Panc1 (cell line): Measurements from ENCODE around the gene UBL4B.

Experiments used
- SIN3A ChIP-seq: IDR thresholded peaks from 2 replicates; pipeline ENCODE4 v1.6.1; 2012; ENCODE audit warnings: low read depth, mild to moderate bottlenecking, low read length, moderate library complexity, borderline replicate concordance; ENCODE audit not compliant: insufficient read depth
- TF ChIP-seq, protein P1 (sequence below): fragments of 450-650 bp; IDR thresholded peaks from 2 replicates; pipeline ENCODE4 v1.5.1; 2017; ENCODE audit warnings: mild to moderate bottlenecking

- TF ChIP-seq, protein P1, sequence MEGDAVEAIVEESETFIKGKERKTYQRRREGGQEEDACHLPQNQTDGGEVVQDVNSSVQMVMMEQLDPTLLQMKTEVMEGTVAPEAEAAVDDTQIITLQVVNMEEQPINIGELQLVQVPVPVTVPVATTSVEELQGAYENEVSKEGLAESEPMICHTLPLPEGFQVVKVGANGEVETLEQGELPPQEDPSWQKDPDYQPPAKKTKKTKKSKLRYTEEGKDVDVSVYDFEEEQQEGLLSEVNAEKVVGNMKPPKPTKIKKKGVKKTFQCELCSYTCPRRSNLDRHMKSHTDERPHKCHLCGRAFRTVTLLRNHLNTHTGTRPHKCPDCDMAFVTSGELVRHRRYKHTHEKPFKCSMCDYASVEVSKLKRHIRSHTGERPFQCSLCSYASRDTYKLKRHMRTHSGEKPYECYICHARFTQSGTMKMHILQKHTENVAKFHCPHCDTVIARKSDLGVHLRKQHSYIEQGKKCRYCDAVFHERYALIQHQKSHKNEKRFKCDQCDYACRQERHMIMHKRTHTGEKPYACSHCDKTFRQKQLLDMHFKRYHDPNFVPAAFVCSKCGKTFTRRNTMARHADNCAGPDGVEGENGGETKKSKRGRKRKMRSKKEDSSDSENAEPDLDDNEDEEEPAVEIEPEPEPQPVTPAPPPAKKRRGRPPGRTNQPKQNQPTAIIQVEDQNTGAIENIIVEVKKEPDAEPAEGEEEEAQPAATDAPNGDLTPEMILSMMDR: no peak
- TF ChIP-seq SIN3A: no peak
Observed at GRCh38 chr1:110081061-110081460, 31.2 kb upstream of the UBL4B start.
